CD1c-positive myeloid dendritic cell (primary cell): ENCODE results near the gene RNF224.

Experiments
- DNase-seq: peaks from one replicate; pipeline ENCODE4 v3.0.0-alpha.2; 2016; ENCODE audit errors: extremely low spot score

RNF224 gene

GRCh38 chr9:137192448-137192780 is 34.9 kb upstream of the RNF224 start:
- no peak for DNase-seq

DNA sequence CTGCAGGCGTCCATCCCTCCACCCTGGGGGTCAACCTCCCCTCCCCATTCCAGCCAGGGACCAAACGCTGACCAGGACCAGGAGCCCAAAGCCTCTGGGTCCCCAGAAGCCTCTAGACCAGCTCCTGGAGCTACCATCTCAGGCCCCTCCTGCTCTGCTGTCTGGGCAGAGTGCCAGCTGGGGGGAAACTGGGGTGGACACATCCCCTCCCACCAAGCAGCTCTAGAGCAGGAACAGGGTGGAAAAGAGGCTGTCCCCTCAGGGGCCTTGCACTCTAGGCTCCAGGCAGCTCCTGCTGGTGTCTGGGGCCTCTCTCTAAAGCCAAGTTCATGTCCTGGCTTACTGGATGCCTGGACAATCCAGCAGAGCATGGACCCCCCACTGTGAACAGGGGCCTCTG is 34.4 kb upstream of the RNF224 start:
- no peak for DNase-seq

DNA sequence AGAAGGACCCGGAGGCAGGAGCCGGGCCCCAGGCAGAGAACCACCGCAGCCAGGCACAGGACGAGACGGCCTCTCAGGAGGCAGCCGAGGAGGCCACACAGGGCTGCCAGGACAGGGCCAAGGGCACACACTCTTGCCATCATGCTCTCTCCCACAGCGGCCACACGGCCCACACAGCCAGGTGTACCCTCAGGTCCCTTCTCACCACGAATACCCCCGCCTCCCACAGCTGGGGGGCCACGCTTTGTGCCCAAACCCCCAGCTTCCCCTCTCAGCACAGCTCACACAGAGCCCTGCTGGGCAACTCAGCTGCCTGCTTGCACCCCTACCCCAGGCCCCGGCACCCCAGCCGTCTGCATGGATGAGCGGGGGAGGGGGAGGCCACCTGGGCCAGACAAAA is 33.5 kb upstream of the RNF224 start:
- no peak for DNase-seq

- DNase-seq: no peak
Measured at GRCh38 chr9:137194388-137194787, 32.9 kb upstream of the RNF224 start.

DNA sequence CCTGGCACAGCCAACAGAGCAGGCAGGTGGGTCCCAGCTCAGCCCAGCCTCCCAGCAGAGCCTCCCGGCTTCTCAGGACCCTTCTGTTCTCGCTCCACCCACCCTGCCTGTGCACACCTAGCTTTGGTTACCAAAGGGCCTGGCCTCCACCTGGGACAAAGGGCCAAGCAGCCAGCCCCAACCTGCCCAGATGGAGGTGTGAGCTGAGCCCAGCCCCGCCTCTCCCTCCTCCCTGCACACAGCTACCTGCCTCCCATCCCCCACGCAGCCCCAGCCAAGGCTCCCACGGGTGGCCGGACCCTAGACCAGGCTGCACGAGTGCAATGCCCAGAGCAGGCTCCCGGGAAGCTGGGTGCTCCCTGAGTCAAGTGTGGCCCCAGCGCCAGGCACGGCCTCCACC is 32.4 kb upstream of the RNF224 start:
- DNase-seq: no peak

GRCh38 chr9:137195525-137196220 is 31.6 kb upstream of the RNF224 start:
- DNase-seq: no peak

GRCh38 chr9:137198051-137198901 is 29.0 kb upstream of the RNF224 start:
- no peak for DNase-seq

GRCh38 chr9:137198902-137199283 is 28.4 kb upstream of the RNF224 start:
- DNase-seq: no peak

DNA sequence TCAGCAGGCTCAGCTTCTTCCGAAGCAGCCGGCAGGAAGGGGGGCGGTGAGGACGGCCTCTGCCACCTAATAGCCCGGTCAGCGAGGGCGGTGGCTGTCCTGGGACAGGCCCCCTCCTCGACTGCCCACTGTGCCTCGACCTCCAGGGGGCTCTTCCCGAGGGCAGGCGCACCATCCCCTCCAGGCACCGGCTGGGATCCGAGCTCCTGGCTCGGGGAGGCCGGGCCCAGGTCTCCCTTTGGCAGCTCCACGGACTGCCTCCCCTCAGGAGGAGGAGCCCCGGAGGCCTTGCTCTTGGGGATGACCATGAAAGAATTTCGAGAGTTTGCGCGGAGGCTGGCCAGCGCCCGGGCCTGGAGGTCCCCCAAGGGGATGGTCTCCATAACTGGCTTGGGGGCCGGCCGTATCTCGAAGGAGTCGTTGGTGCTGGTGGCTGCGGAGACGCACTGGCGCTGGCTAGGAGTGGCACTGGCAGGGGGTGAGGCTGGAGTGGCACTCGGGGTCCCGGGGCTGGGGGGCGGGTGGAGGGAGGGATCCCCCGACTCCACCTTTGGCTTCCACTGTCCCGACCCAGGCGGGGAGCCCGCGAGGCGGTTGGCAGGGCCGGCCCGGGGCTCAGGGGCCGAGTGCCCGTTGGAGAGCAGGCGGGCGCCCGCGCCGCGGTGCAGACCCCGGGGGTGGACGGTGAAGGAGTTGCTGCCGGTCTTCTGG is 27.7 kb upstream of the RNF224 start:
- DNase-seq: no peak

- peak; percentile 99 for DNase-seq
Measured at GRCh38 chr9:137200311-137201204, 26.7 kb upstream of the RNF224 start, which contains the start of gene TPRN. TSS of gene TPRN (minus strand) at chr9:137200741. CDS start at chr9:137200711, 30 bp downstream.

- no peak for DNase-seq
Measured at GRCh38 chr9:137201205-137201868, 26.0 kb upstream of the RNF224 start.

DNA sequence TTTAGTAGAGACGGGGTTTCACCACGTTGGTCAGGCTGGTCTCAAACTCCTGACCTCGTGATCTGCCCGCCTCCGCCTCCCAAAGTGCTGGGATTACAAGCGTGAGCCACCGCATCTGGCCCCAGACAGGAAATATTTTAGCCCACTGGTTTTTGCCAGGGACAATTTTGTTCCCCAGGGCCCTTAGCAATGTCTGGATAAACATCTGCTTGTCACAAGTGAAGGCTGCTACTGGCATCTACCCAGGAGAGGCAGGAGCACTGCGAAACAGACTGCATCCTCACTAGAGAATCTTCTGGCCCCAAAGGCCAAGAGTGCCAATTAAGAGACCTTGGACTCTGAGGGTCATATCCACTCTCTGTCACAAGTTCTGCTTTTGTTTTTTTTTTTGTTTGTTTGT is 24.3 kb upstream of the RNF224 start:
- no peak for DNase-seq

DNA sequence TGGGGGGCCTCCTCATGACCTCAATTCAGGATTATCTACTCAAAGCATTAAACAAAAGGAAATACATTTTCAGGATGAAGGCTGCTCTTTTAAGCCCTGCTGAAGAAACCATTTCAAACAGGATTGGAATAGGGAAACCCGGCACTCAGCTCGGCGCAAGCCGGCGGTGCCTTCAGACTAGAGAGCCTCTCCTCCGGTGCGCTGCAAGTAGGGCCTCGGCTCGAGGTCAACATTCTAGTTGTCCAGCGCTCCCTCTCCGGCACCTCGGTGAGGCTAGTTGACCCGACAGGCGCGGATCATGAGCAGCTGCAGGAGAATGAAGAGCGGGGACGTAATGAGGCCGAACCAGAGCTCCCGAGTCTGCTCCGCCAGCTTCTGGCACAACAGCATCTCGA is 22.6 kb upstream of the RNF224 start:
- no peak for DNase-seq

- peak; percentile 96 for DNase-seq
Measured at GRCh38 chr9:137205126-137206069, 21.9 kb upstream of the RNF224 start, which contains the start of the genes NDOR1 and TMEM203. TSS of gene NDOR1 (plus strand) at chr9:137205700. CDS start at chr9:137205778, 78 bp downstream. TSS of gene TMEM203 (minus strand) at chr9:137205648. CDS start at chr9:137205414, 234 bp downstream.

DNA sequence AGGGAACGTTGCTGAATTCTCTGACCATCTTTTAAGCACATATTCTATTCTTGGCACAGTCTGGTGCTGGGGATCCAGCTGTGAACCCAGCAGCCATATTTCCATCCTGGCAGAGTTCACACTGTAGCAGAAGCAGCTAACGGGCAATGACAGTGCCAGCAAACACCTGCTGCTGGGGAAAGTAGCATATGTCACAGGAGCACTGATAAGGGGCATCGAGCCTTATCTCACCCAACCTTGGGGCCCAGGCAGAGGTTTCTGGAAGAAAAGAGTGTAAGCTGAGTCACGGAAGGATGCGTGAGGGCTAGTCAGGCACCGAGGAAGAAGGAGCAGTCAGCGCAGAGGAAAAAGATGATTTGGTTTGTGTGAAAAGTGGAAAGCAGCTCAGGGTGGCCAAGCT is 20.7 kb upstream of the RNF224 start:
- DNase-seq: no peak

- DNase-seq: no peak
Measured at GRCh38 chr9:137211532-137211931, 15.8 kb upstream of the RNF224 start.

GRCh38 chr9:137212520-137212919 is 14.8 kb upstream of the RNF224 start:
- no peak for DNase-seq

- no peak for DNase-seq
Measured at GRCh38 chr9:137213160-137214060, 13.9 kb upstream of the RNF224 start.

GRCh38 chr9:137214620-137215019 is 12.7 kb upstream of the RNF224 start:
- DNase-seq: no peak
